Measurements from ENCODE around the gene FRMD4B.

Gene FRMD4B

GRCh38 chr3:69166446-69166845 is 219.4 kb downstream of the FRMD4B start:
- DNase-seq (ENCODE audit: low read depth) = no peak

GRCh38 chr3:69165744-69166143 is 220.1 kb downstream of the FRMD4B start:
- DNase-seq (ENCODE audit: low read depth) = no peak

DNA sequence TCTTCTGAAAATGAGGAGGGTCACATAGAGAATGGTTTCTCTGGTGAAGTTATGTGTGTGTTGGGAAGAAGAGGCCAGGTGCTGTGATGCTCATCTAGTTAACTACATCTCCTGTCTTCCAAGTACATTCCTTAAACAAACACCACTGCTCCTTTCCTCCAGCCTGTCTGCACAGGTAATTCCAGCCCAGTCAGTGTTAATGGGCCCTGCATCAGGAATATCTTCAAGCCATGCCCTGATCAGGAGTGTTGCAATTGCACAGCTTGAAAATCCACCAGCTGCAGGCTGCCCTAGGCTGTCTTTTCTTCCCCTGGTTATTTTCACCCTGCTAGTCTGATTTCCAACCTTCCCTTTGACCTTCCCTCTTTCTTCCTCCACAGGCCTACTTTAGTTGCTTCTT is 221.6 kb downstream of the FRMD4B start:
- no peak for DNase-seq (ENCODE audit: low read depth)

- no peak for DNase-seq (ENCODE audit: low read depth)
These were observed 223.4 kb downstream of the FRMD4B start for GRCh38 chr3:69162308-69162980.

GRCh38 chr3:69161587-69162307 is 224.1 kb downstream of the FRMD4B start:
- peak; percentile 47 for DNase-seq (ENCODE audit: low read depth)

GRCh38 chr3:69160525-69160924 is 225.4 kb downstream of the FRMD4B start:
- DNase-seq (ENCODE audit: low read depth) = no peak

DNA sequence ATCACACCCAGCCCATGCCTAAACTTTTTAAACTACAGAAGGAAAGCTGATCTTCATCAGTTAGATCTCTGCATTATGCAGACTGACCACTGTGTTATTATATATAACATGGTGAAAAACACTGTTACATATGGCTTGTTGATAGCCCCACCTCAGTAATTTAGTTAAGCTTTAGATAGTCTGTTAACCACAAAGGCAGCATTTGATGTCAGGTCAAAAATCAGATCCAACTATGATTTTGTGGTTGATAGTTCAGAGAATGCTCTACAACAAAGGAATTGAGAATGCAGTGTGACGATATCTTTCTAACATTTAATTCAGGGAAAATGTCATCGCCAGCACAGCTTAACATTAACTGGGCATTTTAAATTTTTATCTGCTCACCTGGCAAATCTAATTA is 225.8 kb downstream of the FRMD4B start:
- DNase-seq (ENCODE audit: low read depth) = no peak

GRCh38 chr3:69149586-69149985 is 236.3 kb downstream of the FRMD4B start:
- no peak for DNase-seq (ENCODE audit: low read depth)

DNA sequence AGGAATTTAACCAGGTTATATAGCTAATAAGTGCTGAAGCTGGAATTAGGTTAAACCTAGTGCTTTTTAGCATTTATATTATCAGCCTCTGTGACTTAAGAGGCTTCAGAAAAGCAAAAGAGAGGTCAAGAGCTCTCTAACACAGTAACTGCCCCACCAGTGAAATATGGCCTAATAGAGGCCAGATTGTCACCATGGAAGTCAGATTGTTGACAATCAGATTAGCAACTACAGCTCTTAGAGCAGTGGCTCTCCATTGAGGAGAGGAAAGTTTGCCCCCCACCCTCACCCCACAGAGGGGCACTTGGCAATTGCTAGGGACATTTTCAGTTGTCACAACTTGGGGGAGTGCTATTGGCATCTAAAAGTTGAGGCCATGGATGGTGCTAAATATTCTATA is 240.2 kb downstream of the FRMD4B start:
- DNase-seq (ENCODE audit: low read depth) = no peak

DNA sequence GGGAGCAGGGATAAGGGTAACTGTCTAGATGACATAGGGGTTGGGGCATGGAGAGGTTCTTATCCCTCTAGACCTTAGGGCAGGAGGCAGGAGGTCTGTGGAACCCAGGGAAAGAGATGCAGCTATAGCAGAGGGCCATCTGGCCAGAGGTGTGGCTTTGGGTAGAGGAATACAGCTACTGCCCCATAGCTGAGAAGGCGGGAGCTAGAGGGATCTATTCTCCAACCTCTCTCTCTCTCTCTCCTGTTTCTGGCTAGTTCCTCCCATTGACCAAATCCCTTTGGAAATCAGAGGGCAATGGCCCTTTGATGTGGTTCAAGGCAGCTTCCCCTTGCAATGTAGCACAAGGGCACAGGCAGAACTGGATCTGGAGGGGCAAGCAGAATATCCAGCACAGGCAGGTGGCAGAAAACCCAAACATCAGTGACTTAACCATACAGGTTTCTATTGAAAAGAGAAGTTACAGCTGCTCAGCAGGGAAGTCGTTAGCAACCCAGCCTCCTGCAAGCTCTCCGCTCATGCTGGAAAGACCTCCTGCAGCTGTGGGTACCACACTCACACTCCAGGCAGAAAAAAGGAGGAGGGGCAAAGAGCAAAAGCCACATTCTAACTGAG is 241.2 kb downstream of the FRMD4B start:
- DNase-seq (ENCODE audit: low read depth) = no peak

DNA sequence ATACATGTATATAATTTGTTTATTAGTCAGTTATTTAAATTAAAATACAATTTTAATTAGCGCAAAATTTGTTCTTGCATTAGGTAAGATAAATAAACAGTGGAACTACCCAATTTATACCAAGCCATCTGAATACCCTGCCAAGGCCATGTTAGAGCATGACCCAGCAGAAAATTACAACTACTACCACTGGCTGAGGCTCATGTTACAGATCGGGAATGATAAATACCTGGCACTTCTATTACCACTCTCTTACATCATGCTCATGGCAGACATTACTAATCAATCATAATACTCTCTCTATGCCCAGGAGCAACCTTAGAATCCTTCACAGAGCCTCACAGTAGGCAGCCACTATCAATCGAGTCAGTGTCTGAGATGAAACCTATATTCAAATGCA is 242.3 kb downstream of the FRMD4B start:
- DNase-seq (ENCODE audit: low read depth) = peak; percentile 56

- peak; percentile 52 for DNase-seq (ENCODE audit: low read depth)
These were observed 243.0 kb downstream of the FRMD4B start for GRCh38 chr3:69142797-69143454.

DNA sequence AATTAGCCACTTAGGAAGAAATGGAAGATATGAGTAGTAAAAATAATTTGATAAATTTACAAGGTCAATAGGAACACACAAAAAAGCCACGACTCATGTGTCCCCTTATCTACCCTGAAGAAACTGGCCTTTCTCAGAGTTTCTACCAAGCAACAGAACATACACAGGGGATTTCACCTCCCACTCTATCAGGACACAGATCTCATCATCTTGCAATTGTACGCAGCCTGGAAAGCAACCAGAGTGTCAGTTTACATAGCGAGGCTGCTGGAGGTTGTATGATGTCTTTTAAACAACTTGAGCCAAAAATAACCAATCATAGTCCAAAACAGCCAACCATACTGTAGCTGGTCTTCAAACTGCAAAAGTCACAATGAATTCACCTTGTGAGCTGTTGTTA is 243.8 kb downstream of the FRMD4B start:
- peak; percentile 93 for DNase-seq (ENCODE audit: low read depth)

DNA sequence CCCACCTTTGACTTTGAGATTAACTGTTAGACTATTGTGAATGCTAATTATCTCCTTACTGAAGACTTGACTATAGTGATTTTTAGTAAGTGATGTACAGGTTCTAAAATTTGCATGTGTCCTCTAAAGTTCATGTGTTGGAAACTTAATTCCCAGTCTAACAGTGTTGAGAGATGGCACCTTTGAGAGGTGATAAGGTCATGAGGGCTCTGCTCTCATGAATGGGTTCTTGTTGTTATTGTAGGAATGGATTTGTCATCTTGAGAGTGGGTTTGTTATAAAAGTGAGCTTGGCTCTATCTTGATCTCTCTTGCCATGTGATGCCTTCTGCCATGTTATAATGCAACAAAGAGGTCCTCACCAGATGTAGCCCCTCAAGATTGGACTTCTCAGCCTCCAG is 244.6 kb downstream of the FRMD4B start:
- DNase-seq (ENCODE audit: low read depth) = no peak

DNA sequence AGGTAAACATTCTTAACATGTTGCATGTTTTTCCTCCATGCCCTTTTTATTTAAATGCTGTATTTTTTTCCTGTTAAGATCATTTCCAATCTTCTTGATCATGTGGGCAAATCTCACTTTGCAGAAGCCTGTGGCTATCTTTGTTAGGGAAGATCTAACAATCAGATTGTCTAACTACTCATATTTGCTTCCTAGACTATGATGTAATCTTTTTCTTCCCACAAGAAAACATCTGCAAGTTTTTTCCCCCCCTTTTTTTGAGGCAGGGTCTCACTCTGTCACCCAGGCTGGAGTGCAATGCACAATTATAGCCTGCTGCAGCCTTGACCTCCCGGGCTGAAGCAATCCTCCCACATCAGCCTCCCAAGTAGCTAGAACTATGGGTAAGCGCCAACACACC is 248.5 kb downstream of the FRMD4B start:
- DNase-seq (ENCODE audit: low read depth) = no peak

GRCh38 chr3:69137005-69137404 is 248.9 kb downstream of the FRMD4B start:
- DNase-seq (ENCODE audit: low read depth) = peak; percentile 65

DNA sequence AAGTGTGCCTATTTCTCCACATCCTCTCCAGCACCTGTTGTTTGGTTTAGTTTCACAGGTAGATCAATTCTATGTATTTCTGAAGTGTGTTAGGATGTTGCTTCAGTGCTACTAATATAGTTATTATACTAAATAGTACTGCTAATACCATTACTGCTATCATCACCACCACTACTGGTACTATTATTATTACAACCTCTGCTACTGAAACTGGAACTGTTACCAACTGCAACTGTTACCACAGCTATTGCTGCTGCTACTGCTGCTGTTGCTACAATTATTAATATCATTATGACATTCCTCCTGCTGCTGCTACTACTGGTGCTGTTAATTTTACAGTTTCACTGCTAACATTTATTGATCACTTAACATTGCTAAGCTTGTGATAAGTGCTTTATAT is 255.2 kb downstream of the FRMD4B start:
- no peak for DNase-seq (ENCODE audit: low read depth)

- no peak for DNase-seq (ENCODE audit: low read depth)
These were observed 256.4 kb downstream of the FRMD4B start for GRCh38 chr3:69129531-69129930.

- DNase-seq (ENCODE audit: low read depth) = no peak
These were observed 257.4 kb downstream of the FRMD4B start for GRCh38 chr3:69128509-69128908.

DNA sequence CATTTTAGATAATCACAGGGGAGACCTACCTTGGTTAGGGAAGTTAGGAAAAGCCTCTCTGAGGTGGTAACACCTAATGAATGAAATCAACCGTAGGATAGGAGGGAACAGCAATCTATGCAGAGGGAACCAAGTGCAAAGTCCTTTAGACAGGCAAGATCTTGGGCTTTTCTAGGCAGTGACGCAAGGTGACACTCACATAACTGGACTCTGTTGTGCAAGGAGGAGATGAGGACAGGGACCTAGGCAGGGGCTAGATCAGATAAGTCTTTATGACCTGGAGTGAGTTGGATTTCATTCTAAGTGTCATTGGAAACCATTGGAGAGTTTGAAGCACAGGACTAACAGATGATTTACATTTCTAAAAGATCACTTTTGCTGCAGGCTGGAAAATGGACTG is 258.9 kb downstream of the FRMD4B start:
- DNase-seq (ENCODE audit: low read depth) = no peak

DNA sequence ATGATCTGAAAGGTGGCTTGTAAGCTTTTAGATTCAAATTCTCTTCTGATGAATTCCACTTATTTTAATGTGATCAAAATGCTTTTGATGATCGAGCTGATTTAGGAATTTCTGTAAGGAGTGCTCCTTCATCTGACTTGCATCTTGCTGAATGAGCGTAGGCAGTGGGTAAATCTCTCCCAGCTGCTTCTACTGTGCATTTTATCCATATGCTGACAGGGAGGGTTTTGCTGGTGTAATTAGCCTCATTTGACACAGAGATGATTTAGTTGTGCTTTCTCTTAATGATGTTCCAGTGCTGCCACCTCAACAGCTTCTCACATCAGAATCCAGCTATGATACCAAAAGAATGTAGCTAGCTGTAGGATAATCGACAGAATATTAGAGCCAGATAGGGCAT is 259.7 kb downstream of the FRMD4B start:
- DNase-seq (ENCODE audit: low read depth) = no peak

- DNase-seq (ENCODE audit: low read depth) = no peak
These were observed 263.5 kb downstream of the FRMD4B start, which contains the start of gene LMOD3 for GRCh38 chr3:69122403-69122802. LMOD3 (minus strand) TSS chr3:69122595; CDS start chr3:69122386, 209 bp downstream.

GRCh38 chr3:69121950-69122349 is 263.9 kb downstream of the FRMD4B start:
- DNase-seq (ENCODE audit: low read depth) = no peak
